MM.1S (cell line): ENCODE results near the gene GNPDA2.

ENCODE experiments used
- DNase-seq: peaks from one replicate; pipeline ENCODE4 v3.0.0-alpha.2; 2015
- H2AFZ ChIP-seq: fragments of 300-600 bp; sonication (generic); 2 replicates; pipeline ENCODE4 v1.6.0; 2016; ENCODE audit warnings: antibody characterized with exemption, low read length
- H3F3A ChIP-seq: fragments of 300-600 bp; sonication (generic); 2 replicates; pipeline ENCODE4 v1.6.1; 2016; ENCODE audit warnings: mild to moderate bottlenecking, antibody characterized with exemption, low read length, moderate library complexity, mixed read lengths; ENCODE audit not compliant: insufficient read depth
- H3K27ac ChIP-seq: fragments of 300-600 bp; sonication (generic); 2 replicates; pipeline ENCODE4 v1.5.1; 2016; ENCODE audit warnings: mild to moderate bottlenecking, low read length
- H3K27me3 ChIP-seq: fragments of 300-600 bp; sonication (generic); replicated peaks from 2 replicates; pipeline ENCODE4 v1.6.0; 2016; ENCODE audit warnings: low read length; ENCODE audit not compliant: insufficient read depth
- H3K36me3 ChIP-seq: fragments of 300-600 bp; sonication (generic); replicated peaks from 2 replicates; pipeline ENCODE4 v1.6.1; 2016; ENCODE audit warnings: mild to moderate bottlenecking, low read length, mixed read lengths; ENCODE audit not compliant: insufficient read depth
- H3K4me1 ChIP-seq: fragments of 300-600 bp; sonication (generic); 2 replicates; pipeline ENCODE4 v1.6.1; 2016; ENCODE audit warnings: low read length, mixed read lengths
- H3K4me2 ChIP-seq: fragments of 300-600 bp; sonication (generic); 2 replicates; pipeline ENCODE4 v1.6.0; 2016; ENCODE audit warnings: low read depth, low read length
- H3K4me3 ChIP-seq: fragments of 300-600 bp; sonication (generic); 2 replicates; pipeline ENCODE4 v1.5.1; 2016; ENCODE audit warnings: low read length, mixed read lengths
- H3K79me2 ChIP-seq: fragments of 300-600 bp; sonication (generic); 2 replicates; pipeline ENCODE4 v1.6.1; 2016; ENCODE audit warnings: mixed run types, low read length, mixed read lengths
- H3K9ac ChIP-seq: fragments of 300-600 bp; sonication (generic); 2 replicates; pipeline ENCODE4 v1.6.1; 2016; ENCODE audit warnings: low read length, mixed read lengths
- H3K9me2 ChIP-seq: fragments of 300-600 bp; sonication (generic); replicated peaks from 2 replicates; pipeline ENCODE4 v1.6.1; 2016; ENCODE audit warnings: mild to moderate bottlenecking, low read length, mixed read lengths; ENCODE audit not compliant: insufficient read depth
- H3K9me3 ChIP-seq: fragments of 300-600 bp; sonication (generic); replicated peaks from 2 replicates; pipeline ENCODE4 v1.6.1; 2016; ENCODE audit warnings: mild to moderate bottlenecking, low read length, mixed read lengths; ENCODE audit not compliant: insufficient read depth
- H4K20me1 ChIP-seq: fragments of 300-600 bp; sonication (generic); 2 replicates; pipeline ENCODE4 v1.6.1; 2016; ENCODE audit warnings: mild to moderate bottlenecking, low read length, moderate library complexity, mixed read lengths; ENCODE audit not compliant: insufficient read depth
- CTCF ChIP-seq: fragments of 300-600 bp; sonication (generic); IDR thresholded peaks from 2 replicates; pipeline ENCODE4 v1.5.1; 2016; ENCODE audit warnings: antibody characterized with exemption, low read length, mixed read lengths
- EZH2 ChIP-seq: fragments of 300-600 bp; sonication (generic); optimal IDR thresholded peaks from 2 replicates; pipeline ENCODE3; 2017; ENCODE audit warnings: low read depth, mild to moderate bottlenecking, antibody characterized with exemption, low read length, mixed read lengths
- EZH2phosphoT487 ChIP-seq: fragments of 300-600 bp; sonication (generic); IDR thresholded peaks from 2 replicates; pipeline ENCODE4 v1.6.1; 2018; ENCODE audit warnings: antibody characterized with exemption, low read length

The GNPDA2 gene

GRCh38 chr4:44663539-44664263 is 62.7 kb downstream of the GNPDA2 start:
- Histone ChIP-seq H3K4me1 (no peaks in the 10 kb centered on the region), H3K9me2 (no peaks in the 10 kb centered on the region), H3K9ac (no peak overlapping the region), H3K27me3 (no peaks in the 10 kb centered on the region), H3K36me3 (no peaks in the 10 kb centered on the region), H4K20me1 (no peaks in the 10 kb centered on the region), H3K4me3 (no peak overlapping the region), H2AFZ (no peak overlapping the region), H3K27ac (no peak overlapping the region), H3K79me2 (no peaks in the 10 kb centered on the region), H3K9me3 (no peaks in the 10 kb centered on the region), H3F3A (no peaks in the 10 kb centered on the region), H3K4me2 (no peak overlapping the region)
- TF ChIP-seq EZH2 (no peak), CTCF (no peak), EZH2phosphoT487 (no peak)
- DNase-seq: no peak

- H3K9me2 ChIP-seq: no peaks in the 10 kb centered on the region
- no peaks in the 10 kb centered on the region for H3K79me2 ChIP-seq
- no peak for DNase-seq
- no peaks in the 10 kb centered on the region for H3K36me3 ChIP-seq
- no peaks in the 10 kb centered on the region for H4K20me1 ChIP-seq
- H3F3A ChIP-seq: no peaks in the 10 kb centered on the region
- H3K4me1 ChIP-seq: no peaks in the 10 kb centered on the region
- no peaks in the 10 kb centered on the region for H3K27me3 ChIP-seq
- H3K4me2 ChIP-seq: no peak overlapping the region
- no peak overlapping the region for H3K9ac ChIP-seq
- H3K9me3 ChIP-seq: no peaks in the 10 kb centered on the region
- H3K4me3 ChIP-seq: no peak overlapping the region
- no peak overlapping the region for H3K27ac ChIP-seq
- TF ChIP-seq CTCF: no peak
- no peak for TF ChIP-seq EZH2
- TF ChIP-seq EZH2phosphoT487: no peak
- no peak overlapping the region for H2AFZ ChIP-seq
Measured at GRCh38 chr4:44662623-44663005, 63.7 kb downstream of the GNPDA2 start.

GRCh38 chr4:44661940-44662622 is 64.3 kb downstream of the GNPDA2 start:
- Histone ChIP-seq H3K4me3 (no peak overlapping the region), H3K27me3 (no peaks in the 10 kb centered on the region), H3K9ac (no peak overlapping the region), H3K79me2 (no peaks in the 10 kb centered on the region), H3K27ac (no peak overlapping the region), H3K9me2 (no peaks in the 10 kb centered on the region), H2AFZ (no peak overlapping the region), H3F3A (no peaks in the 10 kb centered on the region), H3K4me2 (no peak overlapping the region), H3K9me3 (no peaks in the 10 kb centered on the region), H4K20me1 (no peaks in the 10 kb centered on the region), H3K36me3 (no peaks in the 10 kb centered on the region), H3K4me1 (no peaks in the 10 kb centered on the region)
- no peak for DNase-seq
- TF ChIP-seq CTCF (no peak), EZH2 (no peak), EZH2phosphoT487 (no peak)
